OCI-LY1 (cell line): ENCODE data around the gene CELF4.
A peak's percentile ranks its signal among the peaks of the same experiment; 100 is the strongest.

ENCODE experiments used
- H2AFZ ChIP-seq: fragments of 200-600 bp; sonication (generic), shearing (Covaris generic); 2 replicates; pipeline ENCODE4 v1.6.0; 2014; ENCODE audit warnings: antibody characterized with exemption, mild to moderate bottlenecking, low read length
- H3F3A ChIP-seq: fragments of 200-600 bp; sonication (generic), shearing (Covaris generic); 2 replicates; pipeline ENCODE4 v1.6.0; 2014; ENCODE audit warnings: mild to moderate bottlenecking, antibody characterized with exemption, low read length, moderate library complexity; ENCODE audit not compliant: insufficient read depth
- H3K27ac ChIP-seq: fragments of 200-600 bp; sonication (generic); 2 replicates; pipeline ENCODE4 v1.5.1; 2014; ENCODE audit warnings: low read length, mixed run types, mild to moderate bottlenecking, low read depth; ENCODE audit not compliant: poor library complexity, severe bottlenecking
- H3K27me3 ChIP-seq: fragments of 200-600 bp; sonication (generic); 2 replicates; pipeline ENCODE4 v1.6.0; 2014; ENCODE audit warnings: antibody characterized with exemption, mild to moderate bottlenecking, low read length, moderate library complexity; ENCODE audit not compliant: insufficient read depth
- H3K36me3 ChIP-seq: fragments of 200-600 bp; sonication (generic); 2 replicates; pipeline ENCODE4 v1.6.1; 2014; ENCODE audit warnings: mild to moderate bottlenecking, antibody characterized with exemption, low read length, moderate library complexity, mixed read lengths; ENCODE audit not compliant: insufficient read depth
- H3K4me1 ChIP-seq: fragments of 200-600 bp; sonication (generic); 2 replicates; pipeline ENCODE4 v1.5.1; 2014; ENCODE audit warnings: mild to moderate bottlenecking, low read length, moderate library complexity; ENCODE audit not compliant: insufficient read depth, severe bottlenecking
- H3K4me2 ChIP-seq: fragments of 200-600 bp; sonication (generic), shearing (Covaris generic); 2 replicates; pipeline ENCODE4 v1.6.1; 2014; ENCODE audit warnings: low read length
- H3K4me3 ChIP-seq: fragments of 200-600 bp; sonication (generic); 2 replicates; pipeline ENCODE4 v1.5.1; 2014; ENCODE audit warnings: low read length, low read depth, mild to moderate bottlenecking, mixed read lengths; ENCODE audit not compliant: poor library complexity, severe bottlenecking
- H3K79me2 ChIP-seq: fragments of 200-600 bp; shearing (Covaris generic); 2 replicates; pipeline ENCODE4 v1.6.1; 2016; ENCODE audit warnings: mixed run types, low read length, mixed read lengths; ENCODE audit not compliant: insufficient read depth
- H3K9ac ChIP-seq: fragments of 200-600 bp; sonication (generic), shearing (Covaris generic); 2 replicates; pipeline ENCODE4 v1.6.1; 2014; ENCODE audit warnings: mild to moderate bottlenecking, low read length, mixed read lengths
- H3K9me2 ChIP-seq: fragments of 200-600 bp; sonication (generic), shearing (Covaris generic); 2 replicates; pipeline ENCODE4 v1.6.1; 2014; ENCODE audit warnings: low read depth, mild to moderate bottlenecking, low read length, mixed read lengths
- H3K9me3 ChIP-seq: fragments of 200-600 bp; shearing (Covaris generic); 2 replicates; pipeline ENCODE4 v1.6.1; 2014; ENCODE audit warnings: low read length, mixed read lengths
- H4K20me1 ChIP-seq: fragments of 200-600 bp; sonication (generic), shearing (Covaris generic); 2 replicates; pipeline ENCODE4 v1.6.0; 2016; ENCODE audit warnings: mild to moderate bottlenecking, low read length; ENCODE audit not compliant: insufficient read depth
- EZH2 ChIP-seq: fragments of 200-600 bp; sonication (generic), shearing (Covaris generic); IDR thresholded peaks from 2 replicates; pipeline ENCODE4 v1.8.0; 2017; ENCODE audit warnings: borderline replicate concordance, mixed run types, mild to moderate bottlenecking, antibody characterized with exemption, low read length, moderate library complexity, mixed read lengths
- TF ChIP-seq, protein P1 (sequence below): fragments of 200-600 bp; sonication (generic), shearing (Covaris generic); IDR thresholded peaks from 2 replicates; pipeline ENCODE4 v1.5.1; 2017; ENCODE audit warnings: mild to moderate bottlenecking, antibody characterized with exemption, low read length, moderate library complexity, mixed read lengths

The CELF4 gene

DNA sequence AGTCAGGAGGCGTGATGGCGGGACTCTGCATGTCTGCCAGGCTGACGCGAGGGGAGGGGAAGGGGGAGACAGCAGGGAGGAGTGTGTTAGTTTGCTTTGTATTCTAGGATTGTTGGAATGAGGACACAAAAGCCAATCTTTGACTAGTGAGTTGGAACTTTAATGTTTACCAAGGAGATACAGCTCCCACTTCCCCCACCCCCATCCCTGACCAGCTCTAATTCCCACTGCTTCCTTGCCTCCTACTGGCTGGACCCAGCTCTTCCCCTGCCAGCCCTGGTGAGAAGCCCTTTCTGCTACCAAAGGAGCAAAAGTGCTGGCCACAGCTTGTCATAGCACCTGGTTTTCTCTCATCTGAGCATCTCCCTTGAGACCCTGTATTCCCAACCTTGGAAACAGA is 84.5 kb downstream of the CELF4 start:
- TF ChIP-seq, protein P1, sequence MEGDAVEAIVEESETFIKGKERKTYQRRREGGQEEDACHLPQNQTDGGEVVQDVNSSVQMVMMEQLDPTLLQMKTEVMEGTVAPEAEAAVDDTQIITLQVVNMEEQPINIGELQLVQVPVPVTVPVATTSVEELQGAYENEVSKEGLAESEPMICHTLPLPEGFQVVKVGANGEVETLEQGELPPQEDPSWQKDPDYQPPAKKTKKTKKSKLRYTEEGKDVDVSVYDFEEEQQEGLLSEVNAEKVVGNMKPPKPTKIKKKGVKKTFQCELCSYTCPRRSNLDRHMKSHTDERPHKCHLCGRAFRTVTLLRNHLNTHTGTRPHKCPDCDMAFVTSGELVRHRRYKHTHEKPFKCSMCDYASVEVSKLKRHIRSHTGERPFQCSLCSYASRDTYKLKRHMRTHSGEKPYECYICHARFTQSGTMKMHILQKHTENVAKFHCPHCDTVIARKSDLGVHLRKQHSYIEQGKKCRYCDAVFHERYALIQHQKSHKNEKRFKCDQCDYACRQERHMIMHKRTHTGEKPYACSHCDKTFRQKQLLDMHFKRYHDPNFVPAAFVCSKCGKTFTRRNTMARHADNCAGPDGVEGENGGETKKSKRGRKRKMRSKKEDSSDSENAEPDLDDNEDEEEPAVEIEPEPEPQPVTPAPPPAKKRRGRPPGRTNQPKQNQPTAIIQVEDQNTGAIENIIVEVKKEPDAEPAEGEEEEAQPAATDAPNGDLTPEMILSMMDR: no peak
- TF ChIP-seq EZH2: no peak
- Histone ChIP-seq H3K9me2 (no peaks in the 10 kb centered on the region), H3K27ac (no peak overlapping the region), H3K27me3 (no peaks in the 10 kb centered on the region), H2AFZ (no peak overlapping the region), H3K36me3 (no peaks in the 10 kb centered on the region), H3K9ac (no peak overlapping the region), H3K4me3 (no peak overlapping the region), H4K20me1 (no peaks in the 10 kb centered on the region), H3K79me2 (no peaks in the 10 kb centered on the region), H3K4me2 (no peak overlapping the region), H3K4me1 (no peaks in the 10 kb centered on the region), H3K9me3 (no peaks in the 10 kb centered on the region), H3F3A (no peaks in the 10 kb centered on the region)

DNA sequence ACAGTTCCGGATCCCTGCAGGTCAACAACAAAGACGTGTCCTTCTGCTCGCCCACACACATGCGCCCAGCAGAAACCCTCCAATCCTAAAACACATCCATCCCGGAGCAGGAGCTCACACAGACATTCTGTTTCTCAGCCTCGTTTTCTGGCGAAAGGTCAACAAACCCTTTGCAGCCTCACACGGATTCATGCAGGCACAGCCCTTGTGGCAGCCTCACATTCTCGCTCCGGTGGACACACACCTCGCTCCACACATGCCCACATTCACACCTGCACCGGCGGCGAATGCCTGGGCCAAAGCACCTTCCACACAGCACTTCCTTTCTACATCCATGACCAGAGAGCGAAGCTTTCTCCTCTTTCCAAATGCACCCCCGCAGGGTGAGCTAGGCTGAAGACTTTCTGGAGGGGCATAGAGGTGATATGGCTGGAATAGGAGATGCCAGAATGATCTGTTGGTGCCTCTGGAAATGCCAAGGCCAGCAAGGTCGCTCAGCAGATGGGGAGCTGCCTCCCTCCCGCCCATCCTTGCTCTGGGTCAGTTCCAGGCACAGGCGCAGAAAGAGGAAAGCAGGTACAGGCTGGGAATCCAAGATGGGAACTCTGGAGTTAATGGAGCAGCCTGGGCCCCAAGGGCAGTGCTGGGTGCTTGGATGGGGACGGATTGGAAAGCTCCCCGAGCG is 88.8 kb downstream of the CELF4 start:
- Histone ChIP-seq H3K4me1 (no peaks in the 10 kb centered on the region), H3K9me2 (no peaks in the 10 kb centered on the region), H3K36me3 (no peaks in the 10 kb centered on the region), H3K79me2 (no peaks in the 10 kb centered on the region), H3K27me3 (no peaks in the 10 kb centered on the region), H3K4me2 (no peak overlapping the region), H4K20me1 (no peaks in the 10 kb centered on the region), H3K9me3 (no peaks in the 10 kb centered on the region), H3K9ac (no peak overlapping the region), H3K27ac (no peak overlapping the region), H3F3A (no peaks in the 10 kb centered on the region), H3K4me3 (no peak overlapping the region), H2AFZ (no peak overlapping the region)
- TF ChIP-seq, protein P1: no peak
- no peak for TF ChIP-seq EZH2

DNA sequence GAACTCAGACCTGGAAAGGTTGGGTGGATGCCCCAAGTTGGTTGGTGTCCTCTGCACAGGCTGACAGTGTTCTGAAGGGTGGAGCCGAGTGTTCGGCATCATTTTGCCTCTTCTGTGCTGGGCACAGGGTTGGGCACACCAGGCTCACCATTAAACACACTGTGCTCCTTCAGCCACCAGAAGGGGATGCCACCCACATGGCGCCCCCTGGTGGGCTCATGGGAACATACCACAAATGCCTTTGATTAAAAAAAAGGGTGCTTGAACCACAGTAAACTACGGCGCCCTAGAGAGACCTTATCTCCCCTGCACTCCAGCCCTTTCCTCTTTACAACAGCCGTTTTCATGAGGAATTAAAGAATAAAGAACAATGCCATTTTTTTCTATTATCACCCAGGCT is 89.4 kb downstream of the CELF4 start:
- TF ChIP-seq, protein P1: peak; percentile 62
- TF ChIP-seq EZH2: no peak
- H4K20me1 ChIP-seq: no peaks in the 10 kb centered on the region
- H3K4me1 ChIP-seq: no peaks in the 10 kb centered on the region
- no peaks in the 10 kb centered on the region for H3K27me3 ChIP-seq
- H2AFZ ChIP-seq: no peak overlapping the region
- H3K79me2 ChIP-seq: no peaks in the 10 kb centered on the region
- no peak overlapping the region for H3K4me3 ChIP-seq
- H3K36me3 ChIP-seq: no peaks in the 10 kb centered on the region
- H3K4me2 ChIP-seq: no peak overlapping the region
- H3F3A ChIP-seq: no peaks in the 10 kb centered on the region
- no peaks in the 10 kb centered on the region for H3K9me2 ChIP-seq
- no peak overlapping the region for H3K9ac ChIP-seq
- H3K9me3 ChIP-seq: no peaks in the 10 kb centered on the region
- H3K27ac ChIP-seq: no peak overlapping the region
